Spleen (tissue), 13 donors: ENCODE data around the gene ATP5PF. TPM values are rescaled to one million over a fixed set of nuclear protein-coding genes. Genes with fewer than 3 reads are reported as not detected.
A peak's percentile ranks its signal among the peaks of the same experiment; 100 is the strongest.
"Not testable (repeated sequence)": the region's sequence is repeated elsewhere in the genome, so short reads cannot be mapped to it uniquely, and the experiment has no call there.

Source experiments
- DNase-seq: peaks from one replicate; pipeline ENCODE4 v3.0.0-alpha.2; 2020
- H3K27ac ChIP-seq, 8 donors: fragments of 200-600 bp; sonication (generic) in 7 of 8; 1 replicate in 4 of 8; 2 replicates in 4 of 8; pipeline versions ENCODE4 v1.5.0 to v1.8.0; 2016 to 2021; ENCODE audit warnings: inconsistent platforms in 4 of 8, mild to moderate bottlenecking in 4 of 8, moderate library complexity in 1 of 8
- H3K27me3 ChIP-seq, 7 donors: fragments of 200-600 bp; sonication (generic) in 6 of 7; replicated peaks in 1 of 7; 1 replicate in 4 of 7; 2 replicates in 3 of 7; pipeline versions ENCODE4 v1.5.0 to v1.8.0; 2016 to 2021; ENCODE audit warnings: inconsistent platforms in 3 of 7, mild to moderate bottlenecking in 1 of 7
- H3K36me3 ChIP-seq, 6 donors: fragments of 200-600 bp; sonication (generic) in 5 of 6; 1 replicate in 4 of 6; 2 replicates in 2 of 6; pipeline versions ENCODE4 v1.5.0 to v1.8.0; 2016 to 2021; ENCODE audit warnings: inconsistent platforms in 2 of 6
- H3K4me1 ChIP-seq, 6 donors: fragments of 200-600 bp; sonication (generic) in 5 of 6; 1 replicate in 3 of 6; 2 replicates in 3 of 6; pipeline versions ENCODE4 v1.5.0 to v1.8.0; 2016 to 2021; ENCODE audit warnings: inconsistent platforms in 3 of 6
- H3K4me3 ChIP-seq, 8 donors: fragments of 200-600 bp; sonication (generic) in 7 of 8; 1 replicate in 4 of 8; 2 replicates in 4 of 8; pipeline versions ENCODE4 v1.5.0 to v1.8.0; 2016 to 2021; ENCODE audit warnings: inconsistent platforms in 4 of 8, mild to moderate bottlenecking in 4 of 8, moderate library complexity in 2 of 8
- H3K9me3 ChIP-seq, 8 donors: fragments of 200-600 bp; sonication (generic) in 7 of 8; 1 replicate in 4 of 8; 2 replicates in 4 of 8; pipeline versions ENCODE4 v1.5.0 to v1.8.0; 2016 to 2021; ENCODE audit warnings: inconsistent platforms in 4 of 8
- POLR2A ChIP-seq, 3 donors: fragments of 450-650 bp; IDR thresholded peaks; one replicate each; pipeline ENCODE4 v1.5.1; 2017; ENCODE audit warnings: antibody characterized with exemption in 3 of 3, mild to moderate bottlenecking in 1 of 3
- POLR2AphosphoS5 ChIP-seq, 3 donors: sonication (generic); formaldehyde crosslinking; IDR thresholded peaks; one replicate each; pipeline ENCODE4 v1.5.1; 2017; ENCODE audit warnings: antibody characterized with exemption in 3 of 3
- WGBS, 5 donors: extraction: QIAGEN DNeasy Blood & Tissue Kit in 3 of 5; methylation state at CpG; one replicate each; pipeline versions ENCODE4 v1.1.5 to v1.1.7; 2013 to 2018; 5-methylcytosine and 5-hydroxymethylcytosine counted together
- intact Hi-C: fragments of 100-400 bp; cut with DNase I; formaldehyde crosslinking; loops from one replicate; pipeline ENCODE4 v1.15.0; 2023; ENCODE audit warnings: low total_unique reads
- long read RNA-seq, 2 donors: transcript quantifications; one replicate each; lab custom pipeline, GENCODE V29; 2026
- polyA plus RNA-seq, 3 donors: library from polyadenylated mRNA; stranded (reverse); fragments of 200-250 nt; gene quantifications; one replicate each; pipeline ENCODE4 v1.2.1, GENCODE V29; 2013
- total RNA-seq, 7 donors: library from RNA; depleted of rRNA in 3 of 7; stranded (reverse); fragments of >200 nt in 3 of 7; fragmentation: NEBNext Ultra II Directional in 4 of 7; extraction: Animal tissue kit (Norgen Biotek cat#: 25700) in 4 of 7; gene quantifications; one replicate each; pipeline versions ENCODE4 v1.1.0 to v1.2.1, GENCODE V29; 2016 to 2021
- TF ChIP-seq, protein P1 (sequence below), 11 experiments: fragments of 200-600 bp in 7 of 11; fragments of 450-650 bp in 4 of 11; sonication (generic) in 4 of 11; IDR thresholded peaks in 8 of 11; conservative IDR thresholded peaks in 3 of 11; 1 replicate in 7 of 11; 2 replicates in 4 of 11; pipeline versions ENCODE4 v1.4.0 to v1.8.0; 2016 to 2021; ENCODE audit warnings: antibody characterized with exemption in 11 of 11, inconsistent platforms in 4 of 11, mild to moderate bottlenecking in 1 of 11
- donor health status: healthy with polysubstance abuse.
- donor health status: DM: no; HTN: no; CAD: no; lungs with moderate emphysema.
- donor health status: DM: no; HTN: no; CAD: no.
- donor health status: Bipolar disorder and iron deficiency.
- donor health status: healthy.
- donor health status: DM: no; HTN: no; CAD: no.
- donor health status: DM: yes; HTN: yes; CAD: no.

Gene ATP5PF, protein sequence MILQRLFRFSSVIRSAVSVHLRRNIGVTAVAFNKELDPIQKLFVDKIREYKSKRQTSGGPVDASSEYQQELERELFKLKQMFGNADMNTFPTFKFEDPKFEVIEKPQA
- total RNA-seq, result 10 to 100 TPM; 53.1 to 89.2 (median 61.4) TPM
- polyA plus RNA-seq, result 100 to 1,000 TPM; 160 to 252 (median 252) TPM
- long read RNA-seq, donor 1, transcript ATP5PF-204 (4 exons, 1,179 nt), result minor isoform, 25 of 208 reads
- long read RNA-seq, donor 1, transcript ATP5PF-207 (4 exons, 589 nt), result minor isoform, 9 of 208 reads
- long read RNA-seq, donor 1, transcript ATP5PF-203 (4 exons, 647 nt), result minor isoform, 5 of 208 reads
- long read RNA-seq, donor 1, transcript ATP5PF-201 (4 exons, 614 nt), result major isoform, 131 of 208 reads
- long read RNA-seq, donor 1, partial matches to known transcripts, result 33 of 208 reads
- long read RNA-seq, donor 1, other reads (novel, unspliced or antisense), result 0 of 208 reads
- long read RNA-seq, donor 2, transcript ATP5PF-201 (4 exons, 614 nt), result major isoform, 108 of 160 reads
- long read RNA-seq, donor 2, transcript ATP5PF-204 (4 exons, 1,179 nt), result minor isoform, 12 of 160 reads
- long read RNA-seq, donor 2, transcript ATP5PF-207 (4 exons, 589 nt), result minor isoform, 6 of 160 reads
- long read RNA-seq, donor 2, partial matches to known transcripts, result 25 of 160 reads
- long read RNA-seq, donor 2, other reads (novel, unspliced or antisense), result 0 of 160 reads

DNA sequence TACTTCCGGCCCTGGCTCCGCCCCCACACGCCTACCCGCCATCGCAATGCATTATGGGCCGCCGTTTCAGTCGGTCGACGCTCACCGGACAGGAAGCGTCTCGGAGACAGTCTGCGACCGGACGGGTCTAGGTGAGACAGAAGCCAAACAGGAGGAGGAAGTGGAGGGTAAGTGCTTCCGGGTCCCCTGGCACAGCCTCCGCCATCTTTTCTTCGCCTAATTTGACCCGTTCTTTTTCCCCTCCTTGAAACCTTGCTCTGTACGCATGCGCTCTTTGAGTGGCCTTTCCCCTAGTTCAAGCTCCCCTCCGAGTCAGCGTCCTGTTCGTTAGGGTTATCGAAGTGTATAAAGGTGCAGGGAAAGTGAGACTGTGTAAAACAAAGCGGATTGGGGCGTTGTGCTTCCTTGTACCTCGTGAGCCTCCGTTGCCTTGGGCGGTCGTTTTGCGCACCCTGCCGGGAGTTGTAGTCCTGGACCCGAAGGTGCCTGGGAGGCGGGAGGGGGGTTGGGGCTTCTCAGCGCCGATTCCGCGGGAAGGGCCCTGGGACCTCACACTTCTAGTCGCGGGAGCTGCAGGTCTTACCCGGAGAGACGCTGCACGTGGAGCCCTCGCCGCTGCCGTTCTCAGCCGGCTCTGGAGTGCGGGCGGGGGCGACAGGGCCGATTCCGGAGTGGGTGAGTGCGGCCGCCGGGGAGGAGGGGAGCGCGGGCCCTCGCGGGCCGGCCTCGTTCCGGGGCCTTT is at the start of gene ATP5PF, which contains the start of gene GABPA:
ATP5PF (minus strand) TSS at position 1 of the 742 bp plus-strand sequence. CDS start 5,110 bp downstream, outside the sequence.
GABPA (plus strand) TSS at position 69 of the 742 bp plus-strand sequence. CDS start 6,627 bp downstream, outside the sequence.
- peak within 1 kb of the TSS; percentile 79 to 94 (median 89) for H3K4me3 ChIP-seq
- peak within 1 kb of the TSS; percentile 86 to 99 (median 99) for H3K27ac ChIP-seq
- WGBS, 5 donors, result 0 to 1% (median 0%) methylated on average over 40 to 64 of the region's 64 CpGs
- peaks cover 26 to 84% (median 60%) of the 10 kb centered on the region in 6 donors for H3K4me1 ChIP-seq
- H3K36me3 ChIP-seq, result peaks cover 0 to 10% (median 5%) of the 10 kb centered on the region in 6 donors
- DNase-seq, result peak; percentile 99
- H3K27me3 ChIP-seq, result no peaks in the 10 kb centered on the region
- peak in 2 of 3 donors; percentile 9 to 50 for TF ChIP-seq POLR2A (IDR thresholded peaks at IDR 0.05)
- TF ChIP-seq, protein P1, sequence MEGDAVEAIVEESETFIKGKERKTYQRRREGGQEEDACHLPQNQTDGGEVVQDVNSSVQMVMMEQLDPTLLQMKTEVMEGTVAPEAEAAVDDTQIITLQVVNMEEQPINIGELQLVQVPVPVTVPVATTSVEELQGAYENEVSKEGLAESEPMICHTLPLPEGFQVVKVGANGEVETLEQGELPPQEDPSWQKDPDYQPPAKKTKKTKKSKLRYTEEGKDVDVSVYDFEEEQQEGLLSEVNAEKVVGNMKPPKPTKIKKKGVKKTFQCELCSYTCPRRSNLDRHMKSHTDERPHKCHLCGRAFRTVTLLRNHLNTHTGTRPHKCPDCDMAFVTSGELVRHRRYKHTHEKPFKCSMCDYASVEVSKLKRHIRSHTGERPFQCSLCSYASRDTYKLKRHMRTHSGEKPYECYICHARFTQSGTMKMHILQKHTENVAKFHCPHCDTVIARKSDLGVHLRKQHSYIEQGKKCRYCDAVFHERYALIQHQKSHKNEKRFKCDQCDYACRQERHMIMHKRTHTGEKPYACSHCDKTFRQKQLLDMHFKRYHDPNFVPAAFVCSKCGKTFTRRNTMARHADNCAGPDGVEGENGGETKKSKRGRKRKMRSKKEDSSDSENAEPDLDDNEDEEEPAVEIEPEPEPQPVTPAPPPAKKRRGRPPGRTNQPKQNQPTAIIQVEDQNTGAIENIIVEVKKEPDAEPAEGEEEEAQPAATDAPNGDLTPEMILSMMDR (IDR thresholded peaks at IDR 0.05 in 8 of 11, conservative IDR thresholded peaks at IDR 0.05 in 3 of 11), result peak in 6 of 11 experiments; percentile 9 to 39 (median 16)
- TF ChIP-seq POLR2AphosphoS5 (IDR thresholded peaks at IDR 0.05), result peak; percentile 93 to 96 (median 95)
- intact Hi-C loops, result no loop called here
- H3K9me3 ChIP-seq, result no peaks in the 10 kb centered on the region

DNA sequence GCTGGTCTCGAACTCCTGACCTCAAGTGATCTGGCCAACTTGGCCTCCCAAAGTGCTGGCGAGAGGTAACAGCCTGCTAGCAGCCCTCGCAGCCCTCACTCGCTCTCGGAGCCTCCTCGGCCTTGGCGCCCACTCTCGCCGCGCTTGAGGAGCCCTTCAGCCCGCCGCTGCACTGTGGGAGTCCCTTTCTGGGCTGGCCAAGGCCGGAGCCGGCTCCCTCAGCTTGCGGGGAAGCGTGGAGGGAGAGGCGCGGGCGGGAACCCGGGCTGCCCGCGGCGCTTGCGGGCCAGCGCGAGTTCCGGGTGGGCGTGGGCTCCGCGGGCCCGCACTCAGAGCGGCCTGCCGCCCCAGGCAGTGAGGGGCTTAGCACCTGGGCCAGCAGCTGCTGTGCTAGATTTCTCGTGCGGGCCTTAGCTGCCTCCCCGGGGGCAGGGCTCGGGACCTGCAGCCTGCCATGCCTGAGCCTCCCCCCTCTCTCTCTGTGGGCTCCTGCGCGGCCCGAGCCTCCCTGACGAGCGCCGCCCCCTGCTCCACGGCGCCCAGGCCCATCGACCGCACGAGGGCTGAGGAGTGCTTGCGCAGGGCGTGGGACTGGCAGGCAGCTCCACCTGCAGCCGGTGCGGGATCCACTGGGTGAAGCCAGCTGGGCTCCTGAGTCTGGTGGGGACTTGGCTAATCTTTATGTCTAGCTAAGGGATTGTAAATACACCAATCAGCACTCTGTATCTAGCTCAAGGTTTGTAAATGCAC is 43.6 kb upstream of the ATP5PF start:
- H3K4me3 ChIP-seq, H3K4me1 ChIP-seq, H3K27me3 ChIP-seq, H3K27ac ChIP-seq, intact Hi-C loops, DNase-seq, H3K36me3 ChIP-seq: not testable (repeated sequence)
- H3K9me3 ChIP-seq, result peaks cover 0 to 12% (median 0%) of the 10 kb centered on the region in 8 donors
- WGBS, 5 donors, result 93 to 96% (median 94%) methylated on average over 31 to 52 of the region's 52 CpGs

DNA sequence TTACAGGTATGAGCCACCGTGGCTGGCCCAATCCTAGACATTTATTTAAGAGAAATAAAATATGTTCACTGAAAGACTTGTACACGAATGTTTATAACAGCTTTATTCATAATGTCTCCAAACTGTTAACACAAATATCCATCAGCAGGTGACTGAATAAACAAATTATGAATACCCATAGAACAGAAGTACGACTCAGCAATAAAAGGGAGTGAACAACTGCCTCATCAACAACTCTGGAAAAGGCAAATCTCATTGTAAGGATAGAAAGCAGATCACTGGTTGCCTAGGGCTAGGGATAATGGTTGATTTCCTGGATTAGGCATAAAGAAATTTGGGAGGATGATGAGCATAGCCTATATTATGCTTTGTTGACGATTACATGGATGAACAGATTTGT is 41.7 kb upstream of the ATP5PF start:
- Histone ChIP-seq H3K36me3 (no peaks in the 10 kb centered on the region), H3K4me1 (peaks cover 0 to 13% (median 8%) of the 10 kb centered on the region in 6 donors), H3K27ac (no peak overlapping the region), H3K27me3 (no peaks in the 10 kb centered on the region), H3K9me3 (peaks cover 0 to 12% (median 0%) of the 10 kb centered on the region in 8 donors), H3K4me3 (no peak overlapping the region)
- intact Hi-C loops, result no loop called here
- DNase-seq, result no peak
- no peak for TF ChIP-seq POLR2A (IDR thresholded peaks at IDR 0.05)
- no peak for TF ChIP-seq POLR2AphosphoS5 (IDR thresholded peaks at IDR 0.05)
- WGBS, 5 donors, result 80 to 93% (median 89%) methylated on average over 4 of the region's 4 CpGs

DNA sequence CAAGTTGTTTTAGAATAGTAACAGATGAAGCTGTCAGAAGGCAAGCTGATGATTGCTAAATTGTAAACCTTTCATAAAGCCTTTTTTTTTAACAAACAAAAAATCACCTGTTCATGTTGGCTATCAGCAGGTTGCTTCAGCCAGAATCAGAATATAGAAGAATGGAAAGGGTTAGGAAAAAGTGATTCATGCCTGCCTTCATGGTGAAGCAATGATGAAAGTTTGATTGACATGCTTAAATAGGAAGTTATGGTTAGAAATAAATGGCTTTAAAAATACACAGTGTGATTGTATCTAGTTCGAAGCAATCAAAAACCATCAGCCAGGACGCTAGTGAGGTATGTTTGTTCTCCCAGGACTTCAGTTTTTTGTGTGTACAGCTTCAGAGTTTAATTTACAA is 38.0 kb upstream of the ATP5PF start:
- Histone ChIP-seq H3K27me3 (no peaks in the 10 kb centered on the region), H3K36me3 (peaks cover 0 to 34% (median 13%) of the 10 kb centered on the region in 6 donors), H3K9me3 (no peaks in the 10 kb centered on the region), H3K4me3 (no peak overlapping the region), H3K27ac (peak overlapping the region in 6 of 8 donors; percentile 3 to 52 (median 33)), H3K4me1 (peaks cover 0 to 13% (median 8%) of the 10 kb centered on the region in 6 donors)
- DNase-seq, result no peak
- intact Hi-C loops, result no loop called here
- TF ChIP-seq, protein P1 (IDR thresholded peaks at IDR 0.05 in 8 of 11, conservative IDR thresholded peaks at IDR 0.05 in 3 of 11), result no peak
- TF ChIP-seq POLR2A (IDR thresholded peaks at IDR 0.05) (no peak), POLR2AphosphoS5 (IDR thresholded peaks at IDR 0.05) (no peak)
- 21 to 39% (median 24%) methylated on average over 2 of the region's 2 CpGs for WGBS, 5 donors
